NCI-H82 (cell line): ENCODE results near the gene ACOT9.
A peak's percentile ranks its signal among the peaks of the same experiment; 100 is the strongest.
"Not testable (repeated sequence)": the region's sequence is repeated elsewhere in the genome, so short reads cannot be mapped to it uniquely, and the experiment has no call there.

Experiments
- DNase-seq: peaks from one replicate; lab custom pipeline; 2025; lab: John Stamatoyannopoulos, UW

The ACOT9 gene

GRCh38 chrX:23742697-23743622 lies at the start of gene ACOT9:
Gene ACOT9 (minus strand): TSS chrX:23743276. CDS start chrX:23743144, 132 bp downstream.
- DNase-seq: peak; percentile 99

GRCh38 chrX:23790155-23790497 lies 47.0 kb upstream of the ACOT9 start:
- no peak for DNase-seq

GRCh38 chrX:23789386-23790154 lies 46.5 kb upstream of the ACOT9 start:
- DNase-seq: no peak

GRCh38 chrX:23788946-23789345 lies 45.9 kb upstream of the ACOT9 start:
- no peak for DNase-seq

- DNase-seq: no peak
Measured at GRCh38 chrX:23788521-23788920, 45.4 kb upstream of the ACOT9 start.

- no peak for DNase-seq
Measured at GRCh38 chrX:23787745-23788118, 44.7 kb upstream of the ACOT9 start.

- no peak for DNase-seq
Measured at GRCh38 chrX:23786268-23786815, 43.3 kb upstream of the ACOT9 start.

GRCh38 chrX:23785580-23785979 lies 42.5 kb upstream of the ACOT9 start:
- DNase-seq: no peak

GRCh38 chrX:23784470-23785331 lies 41.6 kb upstream of the ACOT9 start:
- no peak for DNase-seq

- peak; percentile 29 for DNase-seq
Measured at GRCh38 chrX:23783589-23784469, 40.8 kb upstream of the ACOT9 start.

- DNase-seq: peak; percentile 98
Measured at GRCh38 chrX:23782863-23783588, 40.0 kb upstream of the ACOT9 start, which contains the start of gene SAT1. Gene SAT1 (plus strand): TSS chrX:23783173. CDS start chrX:23783352, 179 bp downstream.

- no peak for DNase-seq
Measured at GRCh38 chrX:23782455-23782854, 39.4 kb upstream of the ACOT9 start.

- DNase-seq: peak; percentile 21
Measured at GRCh38 chrX:23779025-23779424, 35.9 kb upstream of the ACOT9 start.

GRCh38 chrX:23776363-23776762 lies 33.3 kb upstream of the ACOT9 start:
- DNase-seq: no peak

GRCh38 chrX:23773601-23774175 lies 30.6 kb upstream of the ACOT9 start:
- DNase-seq: no peak

- DNase-seq: not testable (repeated sequence)
Measured at GRCh38 chrX:23771086-23771485, 28.0 kb upstream of the ACOT9 start.

- no peak for DNase-seq
Measured at GRCh38 chrX:23770142-23770541, 27.1 kb upstream of the ACOT9 start.

- DNase-seq: no peak
Measured at GRCh38 chrX:23766650-23767551, 23.8 kb upstream of the ACOT9 start.

- DNase-seq: no peak
Measured at GRCh38 chrX:23765868-23766267, 22.8 kb upstream of the ACOT9 start.
